Natural killer cell (primary cell): ENCODE results near the gene CUTC. TPM values are rescaled to one million over a fixed set of nuclear protein-coding genes. Genes with fewer than 3 reads are reported as not detected.

Experiments
- ATAC-seq, 3 donors: fragments of 150-1000 bp in 2 of 3; fragments of 200-7000 bp in 1 of 3; cut with Tn5 transposase; 1 replicate in 1 of 3; 2 replicates in 2 of 3; pipeline ENCODE4 v1.10.0; 2021; ENCODE audit warnings: mild to moderate bottlenecking in 2 of 3, moderate library complexity in 2 of 3
- DNase-seq, 2 donors: peaks; one replicate each; pipeline versions ENCODE4 v3.0.0 to v3.0.0-alpha.2; 2013 to 2021; ENCODE audit warnings: mixed read lengths in 1 of 2
- H3K27ac ChIP-seq: one replicate; pipeline ENCODE4 v1.5.1; 2013; ENCODE audit warnings: mild to moderate bottlenecking, low read length
- H3K27me3 ChIP-seq: one replicate; pipeline ENCODE4 v1.6.1; 2013; ENCODE audit warnings: low read length; ENCODE audit not compliant: control insufficient read depth, insufficient read depth
- H3K36me3 ChIP-seq: one replicate; pipeline ENCODE4 v1.6.1; 2013; ENCODE audit warnings: low read length; ENCODE audit not compliant: control insufficient read depth, insufficient read depth
- H3K4me1 ChIP-seq: one replicate; pipeline ENCODE4 v1.6.1; 2013; ENCODE audit warnings: low read length; ENCODE audit not compliant: control insufficient read depth, insufficient read depth
- H3K4me3 ChIP-seq: one replicate; pipeline ENCODE4 v1.5.1; 2013; ENCODE audit warnings: low read length
- H3K9me3 ChIP-seq: one replicate; pipeline ENCODE4 v1.6.1; 2013; ENCODE audit warnings: low read length; ENCODE audit not compliant: control insufficient read depth, insufficient read depth
- H3K27ac Mint-ChIP-seq, 2 donors: one replicate each; pipeline ENCODE4 v1.8.0; 2022; ENCODE audit warnings: mild to moderate bottlenecking in 2 of 2, mixed read lengths in 2 of 2, moderate library complexity in 1 of 2
- H3K27me3 Mint-ChIP-seq, 2 donors: one replicate each; pipeline ENCODE4 v1.8.0; 2022; ENCODE audit warnings: low read depth in 2 of 2, mixed read lengths in 2 of 2
- H3K36me3 Mint-ChIP-seq: one replicate; pipeline ENCODE4 v1.8.0; 2022; ENCODE audit warnings: mixed read lengths
- H3K4me1 Mint-ChIP-seq, 2 donors: one replicate each; pipeline ENCODE4 v1.8.0; 2022; ENCODE audit warnings: mixed read lengths in 2 of 2
- H3K4me3 Mint-ChIP-seq: one replicate; pipeline ENCODE4 v1.8.0; 2022; ENCODE audit warnings: mild to moderate bottlenecking, moderate library complexity, mixed read lengths
- H3K9me3 Mint-ChIP-seq, 2 donors: one replicate each; pipeline ENCODE4 v1.8.0; 2022; ENCODE audit warnings: mixed read lengths in 2 of 2
- CTCF ChIP-seq: fragments of 200-600 bp; IDR thresholded peaks from one replicate; pipeline ENCODE4 v1.8.0; 2022; ENCODE audit warnings: antibody characterized with exemption
- WGBS: methylation state at CpG from one replicate; pipeline ENCODE4 v1.1.7; 2013; ENCODE audit warnings: missing lambda C conversion rate; ENCODE audit not compliant: insufficient coverage; 5-methylcytosine and 5-hydroxymethylcytosine counted together
- intact Hi-C: fragments of 100-400 bp; cut with micrococcal nuclease; formaldehyde crosslinking; loops from one replicate; pipeline ENCODE4 v1.14.2; 2022
- total RNA-seq, 4 donors: library from RNA; stranded (reverse); fragments of 120-200 nt in 1 of 4; gene quantifications; one replicate each; pipeline versions ENCODE4 v1.2.3 to v1.2.4, GENCODE V29; 2013 to 2022

The CUTC gene
- total RNA-seq, 3 donors from 2014 or later (not counting 1 experiment from before 2014, with no cell fraction given): 21.4 to 28.1 (median 23.5) TPM

GRCh38 chr10:99782447-99783286 lies 50.6 kb downstream of the CUTC start, which contains the start of gene ABCC2:
Gene ABCC2 (plus strand): TSS chr10:99782640. CDS start chr10:99782845, 205 bp downstream.
- Histone ChIP-seq H3K27ac (no peak within 1 kb of the TSS), H3K4me3 (no peak within 1 kb of the TSS), H3K36me3 (no peaks in the 10 kb centered on the region), H3K9me3 (no peaks in the 10 kb centered on the region), H3K4me1 (no peaks in the 10 kb centered on the region), H3K27me3 (no peaks in the 10 kb centered on the region)
- no peak within 1 kb of the TSS for H3K4me3 Mint-ChIP-seq
- no peak for TF ChIP-seq CTCF
- H3K27ac Mint-ChIP-seq: no peak within 1 kb of the TSS
- WGBS: 89% methylated on average over 3 of the region's 7 CpGs
- peaks cover 0 to 5% of the 10 kb centered on the region in 2 donors for H3K27me3 Mint-ChIP-seq
- H3K36me3 Mint-ChIP-seq: no peaks in the 10 kb centered on the region
- DNase-seq (no peak), ATAC-seq (no peak)
- H3K9me3 Mint-ChIP-seq: no peaks in the 10 kb centered on the region
- peaks cover 4 to 7% of the 10 kb centered on the region in 2 donors for H3K4me1 Mint-ChIP-seq
- intact Hi-C loops: no loop called here

GRCh38 chr10:99784016-99784726 lies 52.1 kb downstream of the CUTC start:
- Mint-ChIP-seq H3K4me3 (no peak overlapping the region), H3K36me3 (no peaks in the 10 kb centered on the region), H3K27me3 (peaks cover 0 to 5% of the 10 kb centered on the region in 2 donors), H3K4me1 (peaks cover 0 to 5% of the 10 kb centered on the region in 2 donors), H3K9me3 (no peaks in the 10 kb centered on the region), H3K27ac (no peak overlapping the region)
- no peaks in the 10 kb centered on the region for H3K9me3 ChIP-seq
- DNase-seq: no peak
- ATAC-seq: no peak
- WGBS: 84% methylated on average over 7 of the region's 7 CpGs
- no peaks in the 10 kb centered on the region for H3K27me3 ChIP-seq
- no peaks in the 10 kb centered on the region for H3K36me3 ChIP-seq
- TF ChIP-seq CTCF: no peak
- H3K4me3 ChIP-seq: no peak overlapping the region
- H3K27ac ChIP-seq: no peak overlapping the region
- no peaks in the 10 kb centered on the region for H3K4me1 ChIP-seq
- intact Hi-C loops: no loop called here

GRCh38 chr10:99784727-99785441 lies 52.9 kb downstream of the CUTC start:
- no peaks in the 10 kb centered on the region for H3K4me1 ChIP-seq
- DNase-seq: no peak
- no peak overlapping the region for H3K27ac Mint-ChIP-seq
- H3K27ac ChIP-seq: no peak overlapping the region
- intact Hi-C loops: no loop called here
- no peak overlapping the region for H3K4me3 ChIP-seq
- WGBS: 90% methylated on average over 6 of the region's 6 CpGs
- no peaks in the 10 kb centered on the region for H3K36me3 Mint-ChIP-seq
- no peak overlapping the region for H3K4me3 Mint-ChIP-seq
- H3K4me1 Mint-ChIP-seq: no peaks in the 10 kb centered on the region
- peaks cover 0 to 5% of the 10 kb centered on the region in 2 donors for H3K27me3 Mint-ChIP-seq
- ATAC-seq: no peak
- no peak for TF ChIP-seq CTCF
- H3K9me3 Mint-ChIP-seq: no peaks in the 10 kb centered on the region
- no peaks in the 10 kb centered on the region for H3K27me3 ChIP-seq
- no peaks in the 10 kb centered on the region for H3K36me3 ChIP-seq
- H3K9me3 ChIP-seq: no peaks in the 10 kb centered on the region
